Esophagus squamous epithelium (tissue), 4 donors: Measurements from ENCODE around the gene C11orf21.

Experiments
- CTCF ChIP-seq, 6 experiments: fragments of 450-650 bp in 4 of 6; fragments of 200-600 bp in 2 of 6; sonication (generic) in 2 of 6; IDR thresholded peaks; one replicate each; pipeline ENCODE4 v1.5.1; 2016 to 2019; ENCODE audit warnings: antibody characterized with exemption in 6 of 6, mild to moderate bottlenecking in 4 of 6, moderate library complexity in 4 of 6
- POLR2A ChIP-seq, 4 donors: fragments of 450-650 bp; IDR thresholded peaks; one replicate each; pipeline ENCODE4 v1.6.1; 2017; ENCODE audit warnings: antibody characterized with exemption in 4 of 4, mild to moderate bottlenecking in 4 of 4, moderate library complexity in 3 of 4

GRCh38 chr11:2289859-2290258 is 11.9 kb downstream of the C11orf21 start:
- TF ChIP-seq CTCF (IDR thresholded peaks at IDR 0.05): no peak
- TF ChIP-seq POLR2A (IDR thresholded peaks at IDR 0.05): no peak
